ENCODE measurements around the gene PRRC2B. TPM values are rescaled to one million over a fixed set of nuclear protein-coding genes. Genes with fewer than 3 reads are reported as not detected.

PRRC2B gene
- total RNA-seq, 1 experiment from 2014 or later: 170 TPM

- Histone ChIP-seq H3K36me3 (ENCODE audit: control insufficient read depth in 1 of 2, insufficient read depth in 2 of 2, low read length in 2 of 2) (peaks cover 37 to 48% of the 10 kb centered on the region in 2 experiments), H3K79me2 (ENCODE audit: insufficient read depth, low read length) (peaks cover 83% of the 10 kb centered on the region), H3K9me2 (ENCODE audit: insufficient read depth) (no peaks in the 10 kb centered on the region), H3K4me2 (ENCODE audit: low read length) (no peak overlapping the region), H2AFZ (ENCODE audit: low read depth, low read length, poor library complexity, severe bottlenecking) (no peak overlapping the region), H3K4me1 (ENCODE audit: control insufficient read depth in 1 of 2, insufficient read depth in 2 of 2, low read length in 2 of 2) (no peaks in the 10 kb centered on the region), H3K27ac (ENCODE audit: low read depth, low read length) (no peak overlapping the region), H4K20me1 (ENCODE audit: insufficient read depth) (peaks cover 12% of the 10 kb centered on the region; the same call in 1 of the 2 replicates), H3K9ac (ENCODE audit: low read length) (no peak overlapping the region), H3K9me3 (ENCODE audit: control insufficient read depth in 1 of 2, insufficient read depth in 1 of 2, low read depth in 1 of 2, low read length in 2 of 2) (no peaks in the 10 kb centered on the region), H3K4me3 (replicated peaks in 1 of 2; ENCODE audit: low read depth in 1 of 2, low read length in 2 of 2) (no peak overlapping the region), H3K27me3 (ENCODE audit: insufficient read depth, low read length) (no peaks in the 10 kb centered on the region)
- RAD21 ChIA-PET (ENCODE audit: low non-redundant PET in 1 of 2, low total read pairs in 2 of 2, uncharacterized antibody in 2 of 2, unreplicated experiment in 2 of 2): no interaction called here
- no peak for ATAC-seq
- intact Hi-C loops (cut with micrococcal nuclease): no loop called here
- CTCF ChIA-PET: no interaction called here
- no TSS peak for BruUV-seq (replicated peaks)
- POLR2A ChIA-PET: no interaction called here
- DNase-seq (ENCODE audit: low read depth, low spot score): no peak
- TF ChIP-seq POLR2A (IDR thresholded peaks at IDR 0.05; ENCODE audit: borderline replicate concordance, extremely low read depth, insufficient read depth, insufficient read length) (no peak), SIN3A (IDR thresholded peaks at IDR 0.05; ENCODE audit: low read depth) (no peak), CBX3 (IDR thresholded peaks at IDR 0.05; ENCODE audit: low read depth) (no peak), SP1 (IDR thresholded peaks at IDR 0.05; ENCODE audit: low read depth) (no peak), POLR2AphosphoS5 (IDR thresholded peaks at IDR 0.05; ENCODE audit: low read depth, low read length) (no peak), MAX (IDR thresholded peaks at IDR 0.05) (no peak), CTCF (IDR thresholded peaks at IDR 0.05 in 2 of 3, conservative IDR thresholded peaks at IDR 0.05 in 1 of 3; ENCODE audit: borderline replicate concordance in 1 of 3, insufficient read depth in 1 of 3, low read depth in 2 of 3, low read length in 2 of 3) (no peak), EZH2 (IDR thresholded peaks at IDR 0.05) (no peak), RAD21 (IDR thresholded peaks at IDR 0.05; ENCODE audit: low read depth) (no peak), TCF7L2 (IDR thresholded peaks at IDR 0.05; ENCODE audit: borderline replicate concordance, extremely low read depth, insufficient read depth, insufficient read length) (no peak), ZNF274 (IDR thresholded peaks at IDR 0.05; ENCODE audit: low read depth, low read length) (no peak), ATF3 (IDR thresholded peaks at IDR 0.05) (no peak), ZFX (IDR thresholded peaks at IDR 0.05) (no peak), JUND (IDR thresholded peaks at IDR 0.05) (no peak), CEBPB (IDR thresholded peaks at IDR 0.05; ENCODE audit: low read depth) (no peak), YY1 (IDR thresholded peaks at IDR 0.05; ENCODE audit: extremely low read depth, insufficient replicate concordance, low read depth, low read length) (no peak), FOSL1 (IDR thresholded peaks at IDR 0.05; ENCODE audit: low read depth) (no peak), EZH2phosphoT487 (IDR thresholded peaks at IDR 0.05; ENCODE audit: borderline replicate concordance) (no peak), EGR1 (IDR thresholded peaks at IDR 0.05; ENCODE audit: low read depth) (no peak), SRF (IDR thresholded peaks at IDR 0.05; ENCODE audit: low read depth) (no peak)
Measured at GRCh38 chr9:131449276-131449675, 55.4 kb downstream of the PRRC2B start.

Data from HCT116 (cell line).